ENCODE measurements around the gene C5.

DNA sequence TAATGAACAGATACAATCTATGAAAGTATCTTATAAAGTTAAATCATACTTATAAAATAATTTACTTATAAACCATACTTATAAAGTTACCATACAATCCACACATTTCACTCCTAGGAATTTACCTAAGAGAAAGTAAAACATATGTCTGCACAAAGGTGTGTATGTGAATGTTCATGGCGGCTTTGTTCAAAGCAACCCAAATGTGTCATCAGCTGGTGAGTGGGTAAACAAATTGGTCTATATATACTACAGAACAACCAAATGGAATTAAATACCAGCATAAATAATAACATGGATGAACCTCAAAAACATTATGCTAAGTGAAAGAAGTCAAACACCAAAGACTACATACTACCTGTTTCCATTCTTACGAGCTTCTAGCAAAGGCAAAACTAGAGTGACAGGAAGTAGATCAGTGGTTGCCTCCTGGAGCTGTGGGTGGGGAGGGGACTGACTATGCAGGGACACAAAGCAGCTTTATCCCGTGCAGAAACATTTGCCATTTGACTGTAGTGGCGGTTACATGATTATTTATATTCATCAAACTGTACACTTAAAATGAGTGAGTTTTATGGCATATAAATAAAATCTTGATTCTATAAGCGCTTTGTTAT is 134.1 kb downstream of the C5 start:
- TF ChIP-seq, protein P1, sequence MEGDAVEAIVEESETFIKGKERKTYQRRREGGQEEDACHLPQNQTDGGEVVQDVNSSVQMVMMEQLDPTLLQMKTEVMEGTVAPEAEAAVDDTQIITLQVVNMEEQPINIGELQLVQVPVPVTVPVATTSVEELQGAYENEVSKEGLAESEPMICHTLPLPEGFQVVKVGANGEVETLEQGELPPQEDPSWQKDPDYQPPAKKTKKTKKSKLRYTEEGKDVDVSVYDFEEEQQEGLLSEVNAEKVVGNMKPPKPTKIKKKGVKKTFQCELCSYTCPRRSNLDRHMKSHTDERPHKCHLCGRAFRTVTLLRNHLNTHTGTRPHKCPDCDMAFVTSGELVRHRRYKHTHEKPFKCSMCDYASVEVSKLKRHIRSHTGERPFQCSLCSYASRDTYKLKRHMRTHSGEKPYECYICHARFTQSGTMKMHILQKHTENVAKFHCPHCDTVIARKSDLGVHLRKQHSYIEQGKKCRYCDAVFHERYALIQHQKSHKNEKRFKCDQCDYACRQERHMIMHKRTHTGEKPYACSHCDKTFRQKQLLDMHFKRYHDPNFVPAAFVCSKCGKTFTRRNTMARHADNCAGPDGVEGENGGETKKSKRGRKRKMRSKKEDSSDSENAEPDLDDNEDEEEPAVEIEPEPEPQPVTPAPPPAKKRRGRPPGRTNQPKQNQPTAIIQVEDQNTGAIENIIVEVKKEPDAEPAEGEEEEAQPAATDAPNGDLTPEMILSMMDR (conservative IDR thresholded peaks at IDR 0.05; ENCODE audit: low read length): no peak
- no peak for TF ChIP-seq EZH2phosphoT487 (IDR thresholded peaks at IDR 0.05; ENCODE audit: borderline replicate concordance)

Measured in Loucy (cell line).